SH-SY5Y (cell line): ENCODE data around the gene PIK3R1.

Source experiments
- GATA2 ChIP-seq: IDR thresholded peaks from 2 replicates; pipeline ENCODE4 v1.6.1; 2011; ENCODE audit warnings: mild to moderate bottlenecking, low read depth, low read length
- GATA3 ChIP-seq: IDR thresholded peaks from 2 replicates; pipeline ENCODE4 v1.6.1; 2011; ENCODE audit warnings: low read depth, mild to moderate bottlenecking, low read length, moderate library complexity

- TF ChIP-seq GATA3: no peak
- TF ChIP-seq GATA2: no peak
Observed at GRCh38 chr5:68325065-68325580, 109.6 kb downstream of the PIK3R1 start.
